Nephron progenitor cell (in vitro differentiated cells): ENCODE measurements around the gene SYNGR4.
A peak's percentile ranks its signal among the peaks of the same experiment; 100 is the strongest.
"Not testable (repeated sequence)": the region's sequence is repeated elsewhere in the genome, so short reads cannot be mapped to it uniquely, and the experiment has no call there.

Experiments used
- DNase-seq: peaks from one replicate; pipeline ENCODE4 v3.0.0; 2021
- H3K27ac Mint-ChIP-seq: 2 replicates; pipeline ENCODE4 v1.8.0; 2021; ENCODE audit warnings: mild to moderate bottlenecking, moderate library complexity, mixed read lengths
- H3K27me3 Mint-ChIP-seq: 2 replicates; pipeline ENCODE4 v1.8.0; 2021; ENCODE audit warnings: mild to moderate bottlenecking, low read depth, mixed read lengths; ENCODE audit not compliant: poor library complexity
- H3K36me3 Mint-ChIP-seq: 2 replicates; pipeline ENCODE4 v1.8.0; 2021; ENCODE audit warnings: low read depth, mixed read lengths
- H3K4me1 Mint-ChIP-seq: 2 replicates; pipeline ENCODE4 v1.8.0; 2021; ENCODE audit warnings: mixed read lengths
- H3K4me3 Mint-ChIP-seq: 2 replicates; pipeline ENCODE4 v1.8.0; 2021; ENCODE audit warnings: mild to moderate bottlenecking, moderate library complexity, mixed read lengths
- H3K9me3 Mint-ChIP-seq: 2 replicates; pipeline ENCODE4 v1.8.0; 2021; ENCODE audit warnings: mild to moderate bottlenecking, moderate library complexity, mixed read lengths
- TF ChIP-seq, protein P1 (sequence below): fragments of 200-600 bp; sonication (generic); IDR thresholded peaks from 2 replicates; pipeline ENCODE4 v1.5.0; 2021; ENCODE audit warnings: antibody characterized with exemption

SYNGR4 gene

DNA sequence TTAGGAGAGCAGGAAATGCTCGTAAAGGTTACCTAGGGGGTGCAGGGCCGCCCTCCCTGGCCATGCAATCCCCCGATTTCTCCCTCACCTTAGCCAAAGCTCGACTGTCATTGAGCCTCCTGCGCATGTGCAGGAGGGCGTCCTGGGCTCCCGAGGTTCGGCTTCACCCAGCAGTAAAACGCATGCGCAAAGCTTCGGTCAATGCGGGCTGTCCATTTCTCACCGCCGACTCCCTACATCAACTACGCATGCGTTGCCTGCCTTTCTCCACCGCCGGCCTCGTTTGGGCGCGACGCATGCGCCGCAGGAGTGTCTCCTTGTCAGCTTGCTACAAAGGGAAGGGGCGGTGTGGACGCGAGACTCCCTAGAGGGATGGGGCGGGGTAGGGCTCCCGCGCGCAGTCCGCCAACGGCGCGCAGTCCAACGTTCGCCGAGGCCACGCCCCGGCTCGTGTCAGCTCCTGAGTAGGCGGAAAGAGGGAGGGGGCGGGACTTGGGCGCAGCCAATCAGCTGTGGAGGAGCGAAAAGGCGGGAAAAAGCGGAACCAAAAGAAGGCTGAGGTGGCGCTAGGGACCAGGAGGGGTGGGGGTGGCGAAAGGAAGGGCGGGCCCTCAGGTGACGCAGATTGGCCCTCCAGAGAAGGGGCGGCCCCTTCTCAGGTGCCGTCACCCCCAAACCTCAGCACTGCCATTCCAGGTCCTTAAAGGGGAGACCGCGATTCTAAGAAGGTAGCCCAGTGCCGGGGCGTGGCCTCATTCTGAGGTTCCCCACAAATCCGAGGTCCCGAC lies at the start of gene SYNGR4, which contains the start of gene TMEM143:
Gene SYNGR4, plus strand, starts transcription at position 558 of the 788 bp plus-strand sequence. CDS start 1,476 bp downstream, outside the sequence.
Gene TMEM143, minus strand, starts transcription at position 131 of the 788 bp plus-strand sequence. Its CDS starts 20 bp downstream, at position 111.
- peak; percentile 97 for DNase-seq
- peaks cover 4% of the 10 kb centered on the region for H3K36me3 Mint-ChIP-seq
- no peaks in the 10 kb centered on the region for H3K9me3 Mint-ChIP-seq
- TF ChIP-seq, protein P1, sequence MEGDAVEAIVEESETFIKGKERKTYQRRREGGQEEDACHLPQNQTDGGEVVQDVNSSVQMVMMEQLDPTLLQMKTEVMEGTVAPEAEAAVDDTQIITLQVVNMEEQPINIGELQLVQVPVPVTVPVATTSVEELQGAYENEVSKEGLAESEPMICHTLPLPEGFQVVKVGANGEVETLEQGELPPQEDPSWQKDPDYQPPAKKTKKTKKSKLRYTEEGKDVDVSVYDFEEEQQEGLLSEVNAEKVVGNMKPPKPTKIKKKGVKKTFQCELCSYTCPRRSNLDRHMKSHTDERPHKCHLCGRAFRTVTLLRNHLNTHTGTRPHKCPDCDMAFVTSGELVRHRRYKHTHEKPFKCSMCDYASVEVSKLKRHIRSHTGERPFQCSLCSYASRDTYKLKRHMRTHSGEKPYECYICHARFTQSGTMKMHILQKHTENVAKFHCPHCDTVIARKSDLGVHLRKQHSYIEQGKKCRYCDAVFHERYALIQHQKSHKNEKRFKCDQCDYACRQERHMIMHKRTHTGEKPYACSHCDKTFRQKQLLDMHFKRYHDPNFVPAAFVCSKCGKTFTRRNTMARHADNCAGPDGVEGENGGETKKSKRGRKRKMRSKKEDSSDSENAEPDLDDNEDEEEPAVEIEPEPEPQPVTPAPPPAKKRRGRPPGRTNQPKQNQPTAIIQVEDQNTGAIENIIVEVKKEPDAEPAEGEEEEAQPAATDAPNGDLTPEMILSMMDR, result no peak
- H3K27me3 Mint-ChIP-seq, result peaks cover 7% of the 10 kb centered on the region
- peaks cover 12% of the 10 kb centered on the region for H3K4me1 Mint-ChIP-seq
- peak within 1 kb of the TSS; percentile 68 for H3K27ac Mint-ChIP-seq
- H3K4me3 Mint-ChIP-seq, result peak within 1 kb of the TSS; percentile 83

- Mint-ChIP-seq H3K36me3 (no peaks in the 10 kb centered on the region), H3K4me1 (peaks cover 49% of the 10 kb centered on the region), H3K27ac (no peak overlapping the region), H3K27me3 (peaks cover 23% of the 10 kb centered on the region), H3K4me3 (no peak overlapping the region), H3K9me3 (no peaks in the 10 kb centered on the region)
- TF ChIP-seq, protein P1, result no peak
- DNase-seq, result no peak
Measured at GRCh38 chr19:48315712-48316111, 48.5 kb upstream of the SYNGR4 start.

DNA sequence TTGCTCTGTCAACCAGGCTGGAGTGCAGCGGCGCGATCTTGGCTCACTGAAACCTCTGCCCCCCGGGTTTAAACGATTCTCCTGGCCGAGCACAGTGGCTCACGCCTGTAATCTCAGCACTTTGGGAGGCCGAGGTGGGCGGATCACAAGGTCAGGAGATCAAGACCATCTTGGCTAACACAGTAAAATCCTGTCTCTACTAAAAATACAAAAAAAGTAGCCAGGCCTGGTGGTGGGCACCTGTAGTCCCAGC lies 46.5 kb upstream of the SYNGR4 start:
- H3K27me3 Mint-ChIP-seq, result peaks cover 14% of the 10 kb centered on the region
- H3K9me3 Mint-ChIP-seq, H3K4me3 Mint-ChIP-seq, H3K36me3 Mint-ChIP-seq, DNase-seq: not testable (repeated sequence)
- peaks cover 63% of the 10 kb centered on the region for H3K4me1 Mint-ChIP-seq
- H3K27ac Mint-ChIP-seq, result peak overlapping the region; percentile 87

- Mint-ChIP-seq H3K4me1 (peaks cover 70% of the 10 kb centered on the region), H3K36me3 (no peaks in the 10 kb centered on the region), H3K27ac (no peak overlapping the region), H3K4me3 (no peak overlapping the region), H3K9me3 (no peaks in the 10 kb centered on the region), H3K27me3 (peaks cover 8% of the 10 kb centered on the region)
- no peak for DNase-seq
- TF ChIP-seq, protein P1, result no peak
Measured at GRCh38 chr19:48318286-48318987, 45.7 kb upstream of the SYNGR4 start.

GRCh38 chr19:48319647-48320541 lies 44.3 kb upstream of the SYNGR4 start:
- Mint-ChIP-seq H3K27ac (no peak overlapping the region), H3K9me3 (no peaks in the 10 kb centered on the region), H3K4me1 (peaks cover 75% of the 10 kb centered on the region), H3K4me3 (peak overlapping the region; percentile 87), H3K36me3 (no peaks in the 10 kb centered on the region), H3K27me3 (peaks cover 5% of the 10 kb centered on the region)
- TF ChIP-seq, protein P1, result peak; percentile 72
- DNase-seq, result peak; percentile 89

DNA sequence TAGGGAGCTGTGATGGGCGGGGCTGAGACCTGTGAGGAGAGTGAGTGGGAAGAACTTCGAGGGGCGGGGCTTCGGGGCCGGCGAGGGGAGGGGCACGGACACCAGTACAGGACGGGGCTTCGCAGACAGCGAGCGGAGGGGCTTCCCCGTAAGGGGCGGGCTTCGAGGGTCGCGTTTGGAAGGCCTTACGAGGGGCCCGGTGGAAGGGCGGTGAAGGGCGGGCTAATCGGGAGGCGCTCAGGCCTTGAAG lies 42.9 kb upstream of the SYNGR4 start:
- Mint-ChIP-seq H3K27ac (peak overlapping the region; percentile 100), H3K4me3 (peak overlapping the region; percentile 87)
- TF ChIP-seq, protein P1, result no peak

More for the DNA sequence above, 42.9 kb upstream of the SYNGR4 start:
- H3K9me3 Mint-ChIP-seq, result no peaks in the 10 kb centered on the region
- H3K27me3 Mint-ChIP-seq, result peaks cover 5% of the 10 kb centered on the region
- H3K4me1 Mint-ChIP-seq, result peaks cover 80% of the 10 kb centered on the region
- peak; percentile 99 for DNase-seq
- no peaks in the 10 kb centered on the region for H3K36me3 Mint-ChIP-seq
